NCI-H82 (cell line): ENCODE measurements around the gene GALNTL6.

Experiments used
- DNase-seq: peaks from one replicate; lab custom pipeline; 2025; lab: John Stamatoyannopoulos, UW

GALNTL6 gene

GRCh38 chr4:172125443-172125842, 312.2 kb downstream of the GALNTL6 start:
- no peak for DNase-seq

DNA sequence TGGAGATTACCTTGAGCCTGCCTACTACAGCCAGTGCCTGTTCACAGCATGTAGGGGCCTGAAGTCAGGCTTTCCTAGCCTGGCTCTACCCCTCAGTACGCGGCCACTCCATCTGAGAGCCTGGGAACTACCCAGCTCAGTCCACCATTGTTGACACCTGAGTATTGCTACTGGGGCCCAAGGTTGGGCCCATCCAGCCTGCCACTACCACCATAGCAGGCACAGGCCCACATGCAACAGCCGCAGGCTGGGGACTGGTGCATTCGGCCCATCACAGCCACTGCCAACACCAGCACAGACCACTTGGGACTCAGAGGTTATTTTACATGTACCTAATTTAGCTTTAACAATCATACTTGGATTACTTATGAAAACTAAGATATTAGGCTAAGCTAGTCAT, 314.0 kb downstream of the GALNTL6 start:
- no peak for DNase-seq

GRCh38 chr4:172129593-172129992, 316.4 kb downstream of the GALNTL6 start:
- DNase-seq, result no peak

DNA sequence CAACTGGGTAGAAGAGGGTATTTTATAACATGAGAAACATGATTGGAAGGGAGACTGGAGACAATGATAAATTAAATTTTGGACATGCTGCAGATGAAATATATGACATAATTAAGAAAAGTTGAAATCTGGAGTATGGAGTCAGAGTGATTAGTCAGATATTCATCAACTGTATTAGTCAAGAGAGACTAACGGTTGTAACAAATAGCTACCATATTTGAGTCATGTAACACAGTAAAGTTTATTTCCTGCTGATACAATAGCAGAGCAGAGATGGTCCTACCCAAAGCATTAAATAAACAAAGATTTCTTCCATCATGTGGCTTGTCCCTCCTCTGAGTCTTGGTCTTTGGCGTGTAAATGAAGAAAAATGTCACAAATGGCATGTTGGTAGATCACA, 321.3 kb downstream of the GALNTL6 start:
- no peak for DNase-seq

DNA sequence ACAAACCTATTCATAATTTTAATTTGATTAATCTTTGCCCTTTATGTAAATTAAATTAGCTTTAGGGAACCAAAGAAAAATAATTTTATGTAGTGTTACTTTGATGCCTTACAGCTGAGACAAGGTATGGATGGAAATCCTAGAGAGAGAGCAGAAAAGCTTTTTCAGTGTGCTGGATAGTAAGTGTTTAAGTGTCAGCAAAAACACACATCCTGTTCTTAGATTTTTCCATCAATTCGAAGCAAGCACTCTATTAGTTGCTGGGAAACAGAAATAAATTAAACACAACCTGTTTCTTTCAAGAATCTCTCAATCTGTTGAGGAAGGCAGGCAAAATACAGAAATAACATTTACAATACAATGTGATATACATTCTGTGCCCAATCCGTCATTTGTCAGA, 327.8 kb downstream of the GALNTL6 start:
- DNase-seq, result no peak

DNA sequence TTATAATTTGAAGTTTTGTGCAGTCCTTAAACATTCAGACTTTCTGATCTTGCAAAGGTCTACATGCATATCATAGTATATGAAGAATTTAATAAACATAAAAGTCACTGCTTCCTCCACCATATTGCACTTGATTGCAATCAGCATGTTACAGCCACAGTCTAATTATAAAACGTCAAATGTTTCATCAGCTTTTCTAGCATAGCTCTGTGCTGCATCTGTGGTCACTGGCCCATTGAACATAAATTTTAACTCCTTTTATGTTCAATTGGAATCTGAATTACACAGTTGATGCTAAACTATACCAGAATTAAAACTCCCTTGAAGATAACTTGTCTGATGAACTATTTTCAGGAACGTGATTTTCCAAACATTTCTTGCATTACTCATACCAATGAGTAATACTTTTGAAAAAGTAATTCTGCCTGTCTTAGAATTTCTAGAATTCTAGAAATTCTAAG, 329.1 kb downstream of the GALNTL6 start:
- no peak for DNase-seq

- no peak for DNase-seq
Measured at GRCh38 chr4:172143605-172144314, 330.6 kb downstream of the GALNTL6 start.

DNA sequence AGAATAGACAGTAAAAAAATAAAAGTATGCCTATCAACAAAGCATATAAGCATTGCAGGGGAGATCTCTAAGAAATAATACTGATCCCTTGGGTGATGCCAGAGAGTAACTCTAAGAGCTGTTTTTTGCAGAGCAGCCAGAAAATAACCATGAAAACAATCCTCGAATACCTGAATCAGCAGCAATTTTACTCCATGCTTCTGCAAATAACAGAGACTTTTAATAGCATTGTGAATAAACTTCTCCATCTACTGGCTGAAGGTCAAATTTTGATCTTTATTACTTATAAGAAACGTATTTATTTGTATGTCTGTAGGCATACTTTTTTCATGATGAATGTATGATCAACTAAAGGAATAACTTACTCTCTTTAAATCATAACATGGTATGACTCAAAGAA, 334.5 kb downstream of the GALNTL6 start:
- DNase-seq, result no peak

DNA sequence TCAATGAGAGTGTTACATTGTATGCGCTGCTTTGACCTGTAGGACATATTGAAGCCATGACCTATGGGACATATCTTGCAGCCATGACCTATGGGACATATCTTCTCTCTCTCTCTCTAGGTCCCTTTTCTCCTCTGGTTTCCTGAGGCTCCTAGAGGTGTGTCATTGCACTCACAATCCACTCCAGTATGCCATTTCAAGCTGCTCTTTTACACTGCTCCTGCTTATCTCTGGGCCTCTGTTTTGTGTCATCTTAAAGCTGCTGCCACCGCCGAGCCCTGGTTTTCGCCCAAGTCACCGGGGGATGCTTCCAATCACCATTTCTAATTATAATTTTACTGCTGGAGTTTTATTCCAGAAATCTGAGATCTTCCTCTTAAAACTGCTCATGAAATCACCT, 336.1 kb downstream of the GALNTL6 start:
- DNase-seq, result no peak

GRCh38 chr4:172152284-172152683, 339.1 kb downstream of the GALNTL6 start:
- DNase-seq, result no peak

- no peak for DNase-seq
Measured at GRCh38 chr4:172153719-172154118, 340.5 kb downstream of the GALNTL6 start.

DNA sequence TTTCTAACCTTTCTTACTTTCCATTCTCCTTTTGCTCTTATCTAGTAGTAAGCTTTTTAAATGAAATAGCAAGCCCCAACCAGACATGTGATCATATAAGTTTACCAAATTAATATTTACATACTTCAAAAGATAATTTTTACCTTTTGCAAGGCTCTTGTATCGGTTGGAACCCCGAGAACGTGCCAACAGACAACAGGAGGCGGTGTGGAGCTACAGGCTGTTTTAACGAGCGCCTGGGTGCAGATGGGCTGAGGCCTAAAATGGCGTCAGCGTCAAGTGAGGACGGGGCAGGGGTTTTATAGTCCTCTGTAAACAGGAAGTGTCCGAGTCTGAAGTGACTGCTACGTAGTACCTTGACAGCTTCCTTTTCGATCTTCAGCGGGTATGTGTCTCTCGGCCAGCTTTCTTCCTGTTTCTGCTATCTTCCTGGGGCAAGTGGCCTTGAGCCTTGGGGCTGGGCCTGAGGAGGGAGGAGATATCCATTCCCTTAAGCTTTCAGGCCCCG, 342.7 kb downstream of the GALNTL6 start:
- DNase-seq, result no peak

DNA sequence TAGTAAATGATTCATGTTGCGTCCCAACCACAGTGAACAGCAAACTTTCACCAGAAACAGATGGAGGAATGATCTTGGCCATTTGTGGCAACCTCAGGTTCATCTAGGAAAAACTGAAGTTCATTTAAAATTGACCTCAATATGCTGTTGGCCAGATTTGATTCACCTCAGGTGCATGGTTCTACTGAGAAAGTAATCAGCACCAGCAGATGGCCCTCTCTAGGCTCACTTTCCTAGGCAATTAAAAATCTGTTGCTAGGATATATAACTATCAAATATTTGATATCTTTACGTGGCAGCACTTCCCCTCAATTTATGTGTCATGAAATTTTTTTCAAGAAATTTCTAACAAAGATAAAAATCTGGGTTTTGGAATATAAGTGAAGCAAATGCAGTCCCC, 344.7 kb downstream of the GALNTL6 start:
- DNase-seq, result no peak

- DNase-seq, result no peak
Measured at GRCh38 chr4:172163215-172163614, 350.0 kb downstream of the GALNTL6 start.

GRCh38 chr4:172168888-172169287, 355.7 kb downstream of the GALNTL6 start:
- no peak for DNase-seq

- DNase-seq, result no peak
Measured at GRCh38 chr4:172169871-172170270, 356.7 kb downstream of the GALNTL6 start.

- no peak for DNase-seq
Measured at GRCh38 chr4:172173206-172173605, 360.0 kb downstream of the GALNTL6 start.

DNA sequence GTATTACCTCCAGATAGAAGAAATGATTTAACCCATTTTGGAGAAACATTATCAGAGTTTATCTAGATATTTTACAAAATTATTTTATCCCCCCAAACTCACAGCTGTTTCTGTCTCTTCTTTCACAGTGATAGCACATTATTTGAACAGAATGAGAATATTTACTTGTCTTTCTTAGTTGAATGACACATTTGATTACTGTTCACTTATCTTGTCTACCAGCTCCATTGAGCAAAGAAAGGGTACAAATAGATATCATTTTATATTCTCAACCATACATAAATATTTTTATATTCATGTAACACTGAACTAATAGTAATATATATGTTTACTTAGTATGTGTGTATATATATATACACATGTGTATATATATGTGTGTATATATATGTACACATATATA, 364.2 kb downstream of the GALNTL6 start:
- DNase-seq, result no peak

DNA sequence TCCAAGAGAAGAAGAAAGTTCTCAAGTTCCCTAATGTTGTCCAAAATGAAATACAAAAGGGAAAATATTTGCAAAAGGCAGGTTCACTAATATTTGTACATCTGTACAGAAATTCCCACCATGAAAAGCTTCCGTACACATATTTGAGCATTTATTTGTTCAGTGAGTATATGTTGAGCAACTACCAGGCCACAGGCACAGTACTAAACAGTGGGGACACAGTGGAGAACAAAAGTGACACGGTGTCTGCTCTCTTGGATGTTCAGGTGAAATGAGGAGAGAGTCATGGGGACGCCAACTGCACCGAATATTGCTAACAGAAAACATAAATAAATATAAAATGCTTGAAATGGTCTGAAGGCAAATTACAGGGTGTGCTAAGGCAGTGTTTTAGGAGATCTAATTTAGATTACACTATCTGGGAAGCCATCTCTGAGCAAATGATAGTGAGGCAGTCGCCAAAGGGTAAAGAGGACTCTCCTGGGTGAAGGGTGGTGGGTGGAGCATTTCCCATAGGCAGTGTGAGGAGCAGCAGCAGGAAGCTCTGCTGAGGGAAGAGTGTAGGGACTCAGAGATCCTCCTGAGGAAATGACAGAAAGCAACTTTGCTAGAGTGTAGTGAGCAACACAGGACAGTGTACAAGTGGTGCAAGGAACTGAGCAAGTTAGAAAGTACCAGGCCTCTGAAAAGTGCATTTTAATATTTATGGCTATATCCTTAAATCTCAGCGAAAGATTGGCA, 375.2 kb downstream of the GALNTL6 start:
- DNase-seq, result peak; percentile 1

DNA sequence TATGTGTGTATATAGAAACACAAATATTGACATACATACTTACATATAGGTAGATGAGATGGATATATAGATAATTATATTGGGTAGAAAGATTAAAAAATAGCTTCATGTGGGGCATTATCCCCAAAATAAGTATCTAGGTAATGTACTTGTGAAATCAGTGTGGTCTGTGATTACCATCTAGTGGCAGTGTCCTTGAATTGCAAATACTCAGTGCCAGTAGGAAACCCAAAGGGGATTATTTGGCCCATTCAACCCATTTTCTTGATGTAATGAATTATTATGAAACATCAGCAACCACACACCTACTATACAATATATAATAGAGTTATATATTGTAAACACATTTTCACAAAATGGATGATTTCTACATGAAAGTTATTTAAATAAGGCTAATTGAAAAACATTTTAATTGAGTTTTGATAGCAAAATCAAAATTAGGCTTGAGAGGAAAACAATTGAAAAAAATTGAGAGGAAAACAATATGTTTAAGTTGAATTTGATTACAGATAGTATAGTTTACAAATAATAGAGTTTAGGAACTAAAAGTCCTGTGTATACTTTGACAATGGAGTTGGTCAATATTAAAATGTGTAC, 389.4 kb downstream of the GALNTL6 start:
- peak; percentile 45 for DNase-seq

- no peak for DNase-seq
Measured at GRCh38 chr4:172207258-172207657, 394.1 kb downstream of the GALNTL6 start.

GRCh38 chr4:172207886-172208285, 394.7 kb downstream of the GALNTL6 start:
- DNase-seq, result no peak

DNA sequence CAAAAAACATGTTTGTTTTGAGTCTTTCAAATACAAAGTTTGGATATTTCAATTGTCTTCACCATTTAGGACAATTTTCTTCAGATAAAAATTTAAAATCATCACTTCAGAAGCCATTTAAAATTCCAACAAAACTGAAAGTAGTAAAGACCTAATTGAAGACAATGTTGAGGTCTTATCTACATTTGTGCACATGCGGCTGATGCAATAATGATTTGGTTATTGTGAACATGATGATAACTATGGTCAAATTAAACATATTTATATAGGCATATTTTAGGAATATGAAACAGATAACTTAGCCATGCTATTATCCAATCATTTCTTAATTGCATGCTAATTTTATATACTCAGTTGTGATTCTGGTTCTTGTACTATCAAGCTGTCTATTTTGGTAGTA, 407.5 kb downstream of the GALNTL6 start:
- DNase-seq, result no peak
